Ramos (cell line): ENCODE measurements around the gene PACSIN3.
"Not testable (repeated sequence)": the region's sequence is repeated elsewhere in the genome, so short reads cannot be mapped to it uniquely, and the experiment has no call there.

ENCODE experiments used
- in situ Hi-C: fragments of 300-500 bp; cut with MboI; formaldehyde crosslinking; loops from one replicate; pipeline ENCODE4 v1.14.3; 2022; ENCODE audit warnings: low sequenced_read_pairs; ENCODE audit not compliant: unreplicated experiment

The PACSIN3 gene

DNA sequence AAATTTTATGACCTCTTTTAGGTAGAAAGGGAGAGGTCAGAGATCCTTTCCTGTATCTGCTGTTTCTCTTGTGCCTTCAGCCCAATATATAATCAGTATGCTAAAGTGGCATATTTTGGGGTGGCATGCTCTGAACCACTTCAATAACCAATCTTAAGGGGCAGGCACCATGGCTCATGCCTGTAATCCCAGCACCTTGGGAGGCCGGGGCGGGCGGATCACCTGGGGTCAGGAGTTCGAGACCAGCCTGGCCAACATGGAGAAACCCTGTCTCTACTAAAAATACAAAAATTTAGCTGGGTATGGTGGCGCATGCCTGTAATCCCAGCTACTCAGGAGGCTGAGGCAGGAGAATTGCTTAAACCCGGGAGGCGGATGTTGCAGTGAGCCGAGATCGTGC lies 11.9 kb upstream of the PACSIN3 start:
- in situ Hi-C loops = not testable (repeated sequence)

DNA sequence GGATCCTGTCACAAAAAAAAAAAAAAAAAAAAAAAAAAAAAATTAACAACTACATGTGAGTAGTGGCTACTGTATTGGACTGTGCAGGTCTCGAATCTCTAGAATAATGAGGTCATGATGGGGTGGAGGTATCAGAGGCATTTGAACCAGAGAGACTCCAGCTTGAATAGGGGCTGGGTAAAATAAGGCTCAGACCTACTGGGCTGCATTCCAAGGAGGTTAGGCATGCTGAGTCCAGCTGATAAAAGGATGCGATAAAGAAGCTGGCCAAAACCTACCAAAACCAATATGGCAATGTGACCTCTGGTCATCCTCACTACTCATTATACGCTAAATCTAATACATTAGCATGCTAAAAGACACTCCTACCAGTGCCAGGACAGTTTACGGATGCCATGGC lies 5.9 kb upstream of the PACSIN3 start:
- in situ Hi-C loops = no loop called here

GRCh38 chr11:47191137-47191536 lies 4.9 kb upstream of the PACSIN3 start:
- in situ Hi-C loops = not testable (repeated sequence)

GRCh38 chr11:47189100-47189834 lies 3.0 kb upstream of the PACSIN3 start:
- in situ Hi-C loops = no loop called here

DNA sequence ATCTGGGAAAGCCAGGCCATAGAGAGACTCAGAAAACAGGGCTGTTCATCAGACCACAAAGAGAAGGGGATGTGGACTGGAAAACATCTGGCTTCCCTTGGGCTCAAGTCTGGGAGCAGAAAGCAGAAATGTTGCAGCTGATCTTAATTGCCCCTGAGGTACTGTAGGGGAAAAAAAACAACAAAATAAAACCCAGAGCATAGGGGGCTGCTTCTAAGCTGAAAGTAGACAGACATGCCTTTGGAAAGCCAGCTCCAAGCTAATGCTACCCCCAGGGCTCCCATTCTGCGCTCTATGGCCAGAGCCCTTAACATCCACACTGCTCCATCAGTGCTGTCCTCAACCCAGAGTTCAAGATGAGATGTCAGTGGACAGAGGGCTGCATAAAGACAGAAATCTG lies 2.0 kb upstream of the PACSIN3 start:
- in situ Hi-C loops = no loop called here

DNA sequence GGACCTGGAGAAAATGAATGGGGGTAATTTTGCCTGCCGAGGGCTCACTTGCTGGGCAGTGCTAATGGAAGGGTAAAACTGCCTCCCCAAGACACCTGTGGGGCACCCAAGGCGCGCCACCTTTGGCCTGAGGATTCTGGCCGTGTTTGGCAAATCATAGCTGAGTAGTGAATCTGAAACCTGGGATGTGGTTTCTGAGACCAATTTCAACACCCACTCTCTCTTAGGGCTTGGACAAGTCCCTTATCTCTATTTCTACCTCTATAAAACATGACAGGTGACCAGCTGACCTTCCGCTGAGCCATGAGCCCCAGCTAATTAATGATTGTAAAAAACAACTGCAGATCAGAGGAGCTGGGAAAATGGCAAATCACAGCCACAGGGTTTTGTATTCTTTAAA lies 1.5 kb upstream of the PACSIN3 start:
- in situ Hi-C loops = no loop called here

DNA sequence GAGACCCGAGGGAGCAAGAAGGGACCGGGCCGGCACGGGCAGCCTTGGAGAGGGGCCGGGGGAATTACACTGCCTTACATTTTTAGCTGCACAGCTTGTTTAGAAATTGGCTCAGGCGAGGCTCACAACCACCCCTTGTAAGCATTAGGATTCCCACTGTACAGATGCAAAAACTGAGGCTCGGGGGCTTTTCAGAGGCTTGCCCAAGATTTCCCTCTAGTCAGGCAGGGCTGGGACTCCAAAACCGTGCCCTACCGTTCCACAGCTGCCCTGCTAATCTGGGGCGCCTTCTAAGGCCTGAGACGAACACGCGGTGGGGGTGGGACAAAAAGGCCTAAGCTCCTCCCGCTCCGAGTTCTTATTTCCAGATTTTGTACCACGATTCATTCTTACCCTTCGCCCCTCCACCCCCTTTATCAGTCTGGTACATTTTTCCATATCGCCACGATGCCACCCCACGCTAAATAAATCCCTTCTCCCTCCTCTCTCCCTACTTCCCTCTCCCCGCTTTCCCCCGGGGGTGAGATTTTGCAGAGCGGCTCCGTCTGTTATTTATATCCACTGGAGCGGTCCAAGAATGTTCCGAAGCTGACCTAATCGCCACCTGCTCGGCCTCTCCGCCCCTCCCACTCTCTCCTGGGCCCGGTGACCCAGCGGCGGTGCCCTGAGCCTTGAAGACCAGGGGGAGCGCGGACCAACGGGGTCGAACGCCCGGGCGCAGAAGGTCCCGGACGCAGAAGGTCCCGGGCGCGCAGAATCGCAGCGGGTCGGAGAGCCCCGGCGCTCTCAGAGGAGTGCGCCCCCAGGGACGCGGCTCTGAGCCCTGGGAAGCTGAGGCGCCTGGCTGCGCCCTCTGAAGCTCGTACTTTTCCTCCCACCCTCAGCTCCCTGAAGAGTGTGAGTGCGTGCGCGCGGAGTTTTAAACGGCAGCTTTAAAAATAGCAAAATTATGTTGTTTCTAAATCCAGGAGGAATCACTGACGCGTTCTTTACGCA lies 764 bp upstream of the PACSIN3 start:
- in situ Hi-C loops = no loop called here

GRCh38 chr11:47185305-47186075 lies 744 bp downstream of the PACSIN3 start:
- in situ Hi-C loops = no loop called here

- in situ Hi-C loops = no loop called here
Measured at GRCh38 chr11:47184711-47185304, 1.4 kb downstream of the PACSIN3 start.

- in situ Hi-C loops = no loop called here
Measured at GRCh38 chr11:47183969-47184368, 2.3 kb downstream of the PACSIN3 start.

DNA sequence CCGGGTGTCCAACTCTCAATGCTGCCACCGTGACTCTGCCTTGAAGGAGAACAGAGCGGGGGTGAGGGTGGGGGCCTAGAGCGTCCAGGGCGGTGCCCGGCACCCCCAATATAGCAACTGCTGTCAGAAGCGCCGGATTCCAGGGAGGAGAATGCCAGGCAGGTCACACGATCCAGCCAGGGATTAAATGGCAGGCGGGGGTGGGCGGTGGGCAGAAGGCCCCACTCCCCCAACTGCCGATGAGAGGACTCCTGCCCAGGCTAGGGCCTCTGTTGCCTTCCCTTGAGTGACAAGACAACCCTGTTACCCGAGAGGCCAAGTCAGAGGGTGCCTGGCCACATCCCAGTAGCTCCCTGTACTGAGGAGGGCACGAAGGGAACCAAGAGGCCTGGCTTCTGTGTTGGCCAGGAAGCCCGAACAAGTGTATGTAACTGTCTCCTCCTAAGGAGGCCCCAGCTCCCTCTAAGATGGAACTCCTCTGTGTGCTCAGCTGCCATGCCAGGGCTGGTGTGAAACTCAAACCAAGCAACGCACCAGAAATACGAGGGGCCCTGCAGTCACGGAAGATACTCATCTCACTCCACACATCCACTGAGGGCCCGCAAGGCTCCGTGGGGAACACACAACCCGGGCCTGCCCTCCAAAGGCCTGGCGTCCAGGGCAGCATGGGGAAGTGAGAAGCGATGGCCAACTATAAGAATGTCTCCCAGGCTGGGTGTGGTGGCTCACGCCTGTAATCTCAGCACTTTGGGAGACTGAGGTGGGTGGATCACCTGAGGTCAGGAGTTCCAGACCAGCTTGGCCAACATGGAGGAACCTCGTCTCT lies 3.0 kb downstream of the PACSIN3 start:
- in situ Hi-C loops = no loop called here

- in situ Hi-C loops = no loop called here
Measured at GRCh38 chr11:47182380-47182779, 3.9 kb downstream of the PACSIN3 start.

- in situ Hi-C loops = no loop called here
Measured at GRCh38 chr11:47181271-47181670, 5.0 kb downstream of the PACSIN3 start.

- in situ Hi-C loops = no loop called here
Measured at GRCh38 chr11:47180006-47180787, 6.0 kb downstream of the PACSIN3 start.

DNA sequence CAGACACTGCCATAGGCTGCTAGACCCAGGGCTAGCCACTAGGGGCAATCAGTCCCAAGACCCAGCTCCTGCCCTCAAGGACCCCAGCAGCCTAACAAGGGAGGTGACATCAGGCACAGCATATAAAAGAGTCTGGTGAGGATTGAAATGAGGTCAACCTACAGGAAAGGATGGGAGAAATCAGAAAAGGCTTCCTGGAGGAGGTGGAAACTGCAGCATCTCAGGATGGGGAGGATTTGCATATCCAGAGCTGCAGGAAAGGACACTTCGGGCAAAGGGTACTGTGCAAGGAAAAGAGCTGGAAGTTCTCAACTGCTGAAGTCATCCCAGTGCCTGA lies 6.6 kb downstream of the PACSIN3 start:
- in situ Hi-C loops = loop anchor here (5.0 kb wide), 1 partner anchor 68 kb away; the partner anchor contains the start of gene ACP2

- in situ Hi-C loops = loop anchor here (5.0 kb wide), 1 partner anchor 68 kb away; the partner anchor contains the start of gene ACP2
Measured at GRCh38 chr11:47178737-47179654, 7.2 kb downstream of the PACSIN3 start.

- in situ Hi-C loops = loop anchor here (5.0 kb wide), 1 partner anchor 69 kb away; the partner anchor contains the start of gene ACP2
Measured at GRCh38 chr11:47178316-47178715, 7.9 kb downstream of the PACSIN3 start.
